ENCODE results near the gene ZC3H12D. TPM values are rescaled to one million over a fixed set of nuclear protein-coding genes. Genes with fewer than 3 reads are reported as not detected.

The ZC3H12D gene
- total RNA-seq, 1 donor from 2014 or later = 0.25 TPM

GRCh38 chr6:149422581-149422980 is 62.2 kb downstream of the ZC3H12D start:
- intact Hi-C loops (cut with micrococcal nuclease) = no loop called here
- no peak for TF ChIP-seq CTCF (IDR thresholded peaks at IDR 0.05; ENCODE audit: borderline replicate concordance)
- Histone ChIP-seq H3K4me1 (peaks cover 6% of the 10 kb centered on the region), H3K27ac (replicated peaks) (no peak overlapping the region), H3K9me3 (replicated peaks) (no peaks in the 10 kb centered on the region), H3K4me3 (no peak overlapping the region), H3K36me3 (no peaks in the 10 kb centered on the region), H3K27me3 (ENCODE audit: low read depth) (peaks cover 12% of the 10 kb centered on the region)
- DNase-seq = no peak

GRCh38 chr6:149421132-149421531 is 63.7 kb downstream of the ZC3H12D start:
- Histone ChIP-seq H3K27me3 (ENCODE audit: low read depth) (peaks cover 11% of the 10 kb centered on the region), H3K36me3 (no peaks in the 10 kb centered on the region), H3K4me3 (no peak overlapping the region), H3K4me1 (peaks cover 6% of the 10 kb centered on the region), H3K9me3 (replicated peaks) (no peaks in the 10 kb centered on the region), H3K27ac (replicated peaks) (no peak overlapping the region)
- intact Hi-C loops (cut with micrococcal nuclease) = no loop called here
- DNase-seq = no peak
- TF ChIP-seq CTCF (IDR thresholded peaks at IDR 0.05; ENCODE audit: borderline replicate concordance) = no peak

- H3K4me1 ChIP-seq = peaks cover 6% of the 10 kb centered on the region
- no peak for DNase-seq
- H3K4me3 ChIP-seq = no peak overlapping the region
- TF ChIP-seq CTCF (IDR thresholded peaks at IDR 0.05; ENCODE audit: borderline replicate concordance) = no peak
- H3K9me3 ChIP-seq (replicated peaks) = no peaks in the 10 kb centered on the region
- intact Hi-C loops (cut with micrococcal nuclease) = no loop called here
- no peak overlapping the region for H3K27ac ChIP-seq (replicated peaks)
- no peaks in the 10 kb centered on the region for H3K36me3 ChIP-seq
- peaks cover 6% of the 10 kb centered on the region for H3K27me3 ChIP-seq (ENCODE audit: low read depth)
Observed at GRCh38 chr6:149419696-149420404, 65.0 kb downstream of the ZC3H12D start.

- no peaks in the 10 kb centered on the region for H3K27me3 ChIP-seq (ENCODE audit: low read depth)
- intact Hi-C loops (cut with micrococcal nuclease) = no loop called here
- H3K4me1 ChIP-seq = peaks cover 29% of the 10 kb centered on the region
- peaks cover 4% of the 10 kb centered on the region for H3K36me3 ChIP-seq
- no peak overlapping the region for H3K27ac ChIP-seq (replicated peaks)
- DNase-seq = no peak
- H3K9me3 ChIP-seq (replicated peaks) = no peaks in the 10 kb centered on the region
- no peak overlapping the region for H3K4me3 ChIP-seq
- TF ChIP-seq CTCF (IDR thresholded peaks at IDR 0.05; ENCODE audit: borderline replicate concordance) = no peak
Observed at GRCh38 chr6:149414821-149415220, 70.0 kb downstream of the ZC3H12D start.

GRCh38 chr6:149414009-149414408 is 70.8 kb downstream of the ZC3H12D start:
- Histone ChIP-seq H3K27me3 (ENCODE audit: low read depth) (no peaks in the 10 kb centered on the region), H3K4me3 (no peak overlapping the region), H3K27ac (replicated peaks) (no peak overlapping the region), H3K9me3 (replicated peaks) (no peaks in the 10 kb centered on the region), H3K4me1 (peaks cover 37% of the 10 kb centered on the region), H3K36me3 (peaks cover 9% of the 10 kb centered on the region)
- no peak for DNase-seq
- intact Hi-C loops (cut with micrococcal nuclease) = no loop called here
- no peak for TF ChIP-seq CTCF (IDR thresholded peaks at IDR 0.05; ENCODE audit: borderline replicate concordance)

Measured in left ventricle myocardium inferior (tissue), 1 donor.